G401.6 (cell line): ENCODE data around the gene EIF4B.
A peak's percentile ranks its signal among the peaks of the same experiment; 100 is the strongest.

Experiments used
- FAIRE-seq: peaks from 2 replicates; lab custom pipeline; 2012; peaks lifted over from hg19 to GRCh38; lab: Jason Lieb, UNC

The EIF4B gene

GRCh38 chr12:53057816-53058500 is 51.7 kb downstream of the EIF4B start:
- no peak for FAIRE-seq

GRCh38 chr12:53058674-53059433 is 52.6 kb downstream of the EIF4B start:
- FAIRE-seq = no peak

GRCh38 chr12:53059434-53060063 is 53.3 kb downstream of the EIF4B start:
- FAIRE-seq = no peak

GRCh38 chr12:53060064-53060720 is 53.9 kb downstream of the EIF4B start:
- no peak for FAIRE-seq

GRCh38 chr12:53060721-53061276 is 54.5 kb downstream of the EIF4B start:
- FAIRE-seq = no peak

- no peak for FAIRE-seq
Observed at GRCh38 chr12:53061404-53062010, 55.3 kb downstream of the EIF4B start.

- FAIRE-seq = no peak
Observed at GRCh38 chr12:53062011-53062961, 56.0 kb downstream of the EIF4B start.

- FAIRE-seq = no peak
Observed at GRCh38 chr12:53062977-53063707, 56.9 kb downstream of the EIF4B start.

GRCh38 chr12:53063708-53064612 is 57.7 kb downstream of the EIF4B start:
- no peak for FAIRE-seq

- no peak for FAIRE-seq
Observed at GRCh38 chr12:53064613-53065436, 58.6 kb downstream of the EIF4B start.

GRCh38 chr12:53065470-53065869 is 59.2 kb downstream of the EIF4B start:
- no peak for FAIRE-seq

GRCh38 chr12:53065975-53066931 is 60.0 kb downstream of the EIF4B start:
- peak; percentile 72 for FAIRE-seq

- no peak for FAIRE-seq
Observed at GRCh38 chr12:53067074-53067992, 61.1 kb downstream of the EIF4B start.

- no peak for FAIRE-seq
Observed at GRCh38 chr12:53067993-53068770, 61.9 kb downstream of the EIF4B start.
